Motor neuron (in vitro differentiated cells): Measurements from ENCODE around the gene PAPPA2. TPM values are rescaled to one million over a fixed set of nuclear protein-coding genes. Genes with fewer than 3 reads are reported as not detected.

Source experiments
- ATAC-seq, 8 experiments: fragments of 200-7000 bp; cut with Tn5 transposase; replicated peaks in 6 of 8; 2 replicates each; pipeline ENCODE4 v1.8.0; 2021; ENCODE audit warnings: mild to moderate bottlenecking in 8 of 8, moderate library complexity in 8 of 8
- H3K27ac ChIP-seq, 2 donors: fragments of 250-450 bp; sonication (Bioruptor Pico); 2 replicates each; pipeline ENCODE4 v1.9.0; 2021; ENCODE audit warnings: antibody characterized with exemption in 2 of 2, mild to moderate bottlenecking in 2 of 2, moderate library complexity in 1 of 2
- H3K4me1 ChIP-seq, 2 donors: fragments of 250-450 bp; sonication (Bioruptor Pico); replicated peaks in 1 of 2; 2 replicates each; pipeline ENCODE4 v1.6.1; 2021; ENCODE audit warnings: antibody characterized with exemption in 2 of 2, mild to moderate bottlenecking in 2 of 2, moderate library complexity in 1 of 2
- H3K4me3 ChIP-seq, 5 donors: fragments of 250-450 bp; sonication (Bioruptor Pico); 2 replicates each; pipeline ENCODE4 v1.9.0; 2021; ENCODE audit warnings: antibody characterized with exemption in 5 of 5, mild to moderate bottlenecking in 5 of 5, moderate library complexity in 4 of 5
- WGBS, 10 experiments: fragments of 450-650 bp; shearing (Covaris generic); methylation state at CpG; one replicate each; pipeline ENCODE4 v1.0.0; 2022; 5-methylcytosine and 5-hydroxymethylcytosine counted together
- in situ Hi-C, 9 experiments: fragments of 400-800 bp; cut with MboI; loops; one replicate each; pipeline ENCODE4 v1.15.0; 2021; ENCODE audit warnings: low sequenced_read_pairs in 9 of 9, low pct_unique_long_range_greater_than_20kb in 2 of 9; ENCODE audit not compliant: unreplicated experiment in 9 of 9
- total RNA-seq, 8 experiments: library from RNA; unstranded; fragments of 300-600 nt; gene quantifications; 2 replicates each; pipeline versions ENCODE4 v1.2.3 to v1.2.4, GENCODE V29; 2022

Gene PAPPA2
- total RNA-seq, 8 experiments from 2014 or later, result 1.8 to 82.0 (median 7.1) TPM

DNA sequence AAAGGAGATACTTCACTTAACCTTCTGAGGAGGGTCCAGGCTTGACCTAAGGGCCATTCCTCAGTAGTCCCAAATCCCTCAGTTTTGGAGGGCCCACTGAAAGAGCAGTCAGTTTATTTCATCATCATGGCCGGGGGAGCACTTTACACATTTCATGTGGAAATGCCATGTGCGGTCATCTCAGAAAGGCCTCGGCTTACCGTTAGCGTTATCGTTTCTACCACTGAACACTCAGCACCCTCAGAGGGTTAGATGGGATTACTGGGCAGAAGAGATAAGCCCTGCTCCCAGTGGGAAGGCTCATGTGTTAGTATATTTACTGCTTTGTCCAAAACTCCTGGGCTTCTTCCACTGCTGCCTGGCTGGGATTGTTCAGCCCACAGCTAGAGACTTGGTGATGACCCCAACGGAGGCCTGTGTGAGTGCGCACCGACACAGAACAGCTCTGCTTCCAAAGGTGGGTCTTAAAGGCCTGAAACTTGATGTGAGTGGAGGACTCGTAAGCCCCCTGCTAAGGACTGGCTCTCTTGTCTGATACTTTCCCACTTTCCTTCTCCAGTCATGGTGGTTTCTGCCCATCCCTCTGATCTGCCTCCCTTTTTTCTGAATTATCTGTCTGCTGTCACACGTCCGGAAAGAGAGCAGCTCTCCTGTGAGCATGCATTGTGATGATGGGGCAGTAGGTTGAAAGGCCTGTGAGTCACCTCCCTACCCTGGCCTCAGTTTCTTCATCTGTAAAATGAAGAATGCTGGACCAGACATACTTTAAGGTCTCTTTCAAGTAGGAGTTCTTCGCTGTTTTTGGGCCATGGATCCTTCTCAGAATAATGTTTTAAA, 417.0 kb downstream of the PAPPA2 start:
- 50 to 100% (median 90%) methylated on average over 1 to 13 of the region's 13 CpGs; no CpG with 5 or more reads in 1 of the 10 experiments for WGBS, 10 experiments
- ATAC-seq, result no peak
- Histone ChIP-seq H3K4me1 (no peaks in the 10 kb centered on the region), H3K27ac (no peak overlapping the region), H3K4me3 (no peak overlapping the region)
- in situ Hi-C loops, result loop anchor here in 7 of 9 experiments (10.0 to 25.0 kb wide), 5 partner anchors 307 to 1718 kb away; no protein-coding TSS in a partner anchor

DNA sequence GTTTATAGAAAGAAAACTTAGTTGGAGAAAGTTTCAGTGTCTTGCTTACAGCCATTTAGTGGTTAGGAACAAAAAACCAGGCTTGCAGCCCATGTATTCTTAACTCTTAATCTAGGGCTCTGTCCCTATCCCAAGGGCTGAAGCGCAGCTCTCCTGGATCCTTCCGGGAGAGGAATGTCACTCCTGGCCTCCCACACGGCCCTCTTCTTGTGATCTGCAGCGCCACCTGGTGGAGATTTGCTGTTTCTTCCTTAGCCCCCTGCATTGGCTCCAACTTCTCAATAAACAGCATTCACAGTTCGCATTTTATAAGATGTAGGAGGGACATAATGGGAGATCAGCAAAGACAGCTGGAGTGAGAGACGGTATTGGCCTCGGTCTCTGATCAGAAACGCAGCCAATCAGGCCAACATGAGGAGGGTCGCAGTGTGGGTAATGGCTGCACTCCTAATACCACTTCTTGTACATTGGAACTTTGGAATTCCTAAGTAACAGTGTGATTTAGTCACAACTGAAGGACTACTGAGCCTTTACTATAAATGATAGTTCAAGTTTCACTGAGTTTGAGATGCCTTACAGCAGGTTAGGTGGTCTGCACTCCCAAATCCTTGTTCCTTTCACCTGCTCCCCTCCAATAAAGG, 418.1 kb downstream of the PAPPA2 start:
- WGBS, 10 experiments, result 0 to 29% (median 17%) methylated on average over 1 to 9 of the region's 9 CpGs; no CpG with 5 or more reads in 3 of the 10 experiments
- H3K4me3 ChIP-seq, result no peak overlapping the region
- no peaks in the 10 kb centered on the region for H3K4me1 ChIP-seq
- in situ Hi-C loops, result loop anchor here in 7 of 9 experiments (10.0 to 25.0 kb wide), 5 partner anchors 306 to 1719 kb away; no protein-coding TSS in a partner anchor
- no peak overlapping the region for H3K27ac ChIP-seq
- ATAC-seq, result peak; percentile 93 to 100 (median 96)

DNA sequence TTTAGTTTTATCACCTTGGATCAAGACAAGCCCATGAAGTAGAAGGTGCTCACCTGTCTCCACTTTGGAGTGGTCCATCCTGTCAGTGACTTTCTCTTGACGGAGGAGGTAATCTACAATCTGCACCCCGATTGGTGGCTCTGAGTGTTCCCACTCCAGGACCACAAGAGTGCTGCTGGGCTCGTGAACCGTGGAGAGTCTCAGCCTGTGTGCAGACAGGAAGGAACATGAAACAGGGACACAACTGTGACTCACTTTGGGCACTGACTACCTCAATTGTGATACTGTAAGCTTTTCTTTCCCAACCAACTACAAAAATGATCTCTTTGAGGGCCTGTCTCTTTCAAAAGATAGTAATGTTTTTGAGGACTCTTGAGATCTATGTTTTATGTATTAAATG, 421.3 kb downstream of the PAPPA2 start:
- no peak for ATAC-seq
- H3K4me3 ChIP-seq, result no peak overlapping the region
- no peak overlapping the region for H3K27ac ChIP-seq
- 40 to 100% (median 95%) methylated on average over 1 to 4 of the region's 4 CpGs; no CpG with 5 or more reads in 2 of the 10 experiments for WGBS, 10 experiments
- in situ Hi-C loops, result loop anchor here in 7 of 9 experiments (10.0 to 25.0 kb wide), 5 partner anchors 303 to 1722 kb away; no protein-coding TSS in a partner anchor
- no peaks in the 10 kb centered on the region for H3K4me1 ChIP-seq

DNA sequence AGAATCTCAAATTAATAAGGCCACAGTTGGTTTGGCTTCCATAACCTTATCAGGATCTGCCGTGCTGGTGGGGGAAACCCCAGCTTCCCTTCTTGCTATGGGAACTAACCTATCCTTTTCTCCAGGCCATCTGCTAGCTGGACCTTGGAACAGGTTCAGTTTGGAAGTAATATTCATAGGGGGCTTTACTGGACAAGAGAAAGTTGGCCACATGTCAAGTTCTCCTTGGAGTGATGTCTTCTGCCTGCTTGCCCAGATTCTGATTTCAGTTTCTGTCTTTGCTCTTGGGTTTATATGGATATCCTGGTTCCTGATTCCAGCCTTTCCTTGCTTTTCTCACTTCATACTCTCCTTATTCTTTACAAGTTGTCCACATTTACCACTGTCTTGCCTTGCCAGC, 421.9 kb downstream of the PAPPA2 start:
- no peak overlapping the region for H3K4me3 ChIP-seq
- in situ Hi-C loops, result loop anchor here in 7 of 9 experiments (10.0 to 25.0 kb wide), 5 partner anchors 302 to 1723 kb away; no protein-coding TSS in a partner anchor
- 75 to 100% (median 100%) methylated on average over 1 of the region's 1 CpG; no CpG with 5 or more reads in 5 of the 10 experiments for WGBS, 10 experiments
- ATAC-seq, result no peak
- H3K27ac ChIP-seq, result no peak overlapping the region
- no peaks in the 10 kb centered on the region for H3K4me1 ChIP-seq

DNA sequence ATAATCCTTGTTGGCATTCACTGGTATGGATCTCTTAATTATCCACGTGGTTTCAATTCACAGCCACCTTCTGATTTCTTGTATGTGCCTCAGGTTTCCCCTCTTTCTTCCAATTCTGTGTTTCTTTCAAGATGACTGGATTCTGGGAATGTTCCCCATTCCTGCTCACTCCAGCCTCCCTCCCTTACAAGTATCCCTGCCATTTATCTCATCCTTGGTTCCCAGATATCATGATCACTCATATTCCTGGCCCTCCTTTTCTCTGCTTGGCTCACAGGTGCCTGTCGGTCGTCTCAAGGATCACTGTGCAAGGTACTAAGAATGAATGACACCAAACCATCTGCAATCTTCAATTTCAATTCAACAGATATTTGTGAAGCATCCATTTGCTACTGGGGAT, 422.4 kb downstream of the PAPPA2 start:
- Histone ChIP-seq H3K27ac (no peak overlapping the region), H3K4me1 (no peaks in the 10 kb centered on the region), H3K4me3 (no peak overlapping the region)
- no peak for ATAC-seq
- 0 to 93% (median 60%) methylated on average over 1 to 3 of the region's 3 CpGs for WGBS, 10 experiments
- in situ Hi-C loops, result loop anchor here in 7 of 9 experiments (10.0 to 25.0 kb wide), 5 partner anchors 302 to 1723 kb away; no protein-coding TSS in a partner anchor

DNA sequence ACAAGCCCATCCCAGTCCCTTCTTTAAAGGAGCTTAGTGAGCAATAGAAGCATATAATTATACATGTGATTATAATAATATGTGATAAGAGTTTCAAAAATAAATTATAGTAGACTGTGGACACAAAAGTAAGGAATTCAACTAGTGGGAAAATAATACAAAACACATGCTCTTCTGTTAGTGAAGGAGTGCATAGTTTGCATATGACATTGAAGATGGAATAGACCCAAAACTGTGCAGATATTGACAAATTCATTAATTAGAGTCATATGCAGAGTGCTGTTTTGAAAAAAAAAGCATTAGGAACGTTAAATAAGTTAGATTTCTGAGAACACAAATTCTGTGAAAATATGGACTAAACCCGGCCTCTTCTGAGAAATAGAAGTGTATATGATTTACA, 422.8 kb downstream of the PAPPA2 start:
- in situ Hi-C loops, result loop anchor here in 7 of 9 experiments (10.0 to 25.0 kb wide), 5 partner anchors 302 to 1723 kb away; no protein-coding TSS in a partner anchor
- H3K27ac ChIP-seq, result no peak overlapping the region
- no peaks in the 10 kb centered on the region for H3K4me1 ChIP-seq
- 0 to 92% (median 20%) methylated on average over 1 to 2 of the region's 2 CpGs; no CpG with 5 or more reads in 1 of the 10 experiments for WGBS, 10 experiments
- ATAC-seq, result no peak
- H3K4me3 ChIP-seq, result no peak overlapping the region

GRCh38 chr1:176888471-176889032, 425.6 kb downstream of the PAPPA2 start:
- no peak for ATAC-seq
- no peaks in the 10 kb centered on the region for H3K4me1 ChIP-seq
- H3K27ac ChIP-seq, result no peak overlapping the region
- in situ Hi-C loops, result loop anchor here in 7 of 9 experiments (10.0 to 25.0 kb wide), 5 partner anchors 299 to 1726 kb away; no protein-coding TSS in a partner anchor
- H3K4me3 ChIP-seq, result no peak overlapping the region
- 0 to 100% (median 100%) methylated on average over 1 to 3 of the region's 3 CpGs; no CpG with 5 or more reads in 3 of the 10 experiments for WGBS, 10 experiments

DNA sequence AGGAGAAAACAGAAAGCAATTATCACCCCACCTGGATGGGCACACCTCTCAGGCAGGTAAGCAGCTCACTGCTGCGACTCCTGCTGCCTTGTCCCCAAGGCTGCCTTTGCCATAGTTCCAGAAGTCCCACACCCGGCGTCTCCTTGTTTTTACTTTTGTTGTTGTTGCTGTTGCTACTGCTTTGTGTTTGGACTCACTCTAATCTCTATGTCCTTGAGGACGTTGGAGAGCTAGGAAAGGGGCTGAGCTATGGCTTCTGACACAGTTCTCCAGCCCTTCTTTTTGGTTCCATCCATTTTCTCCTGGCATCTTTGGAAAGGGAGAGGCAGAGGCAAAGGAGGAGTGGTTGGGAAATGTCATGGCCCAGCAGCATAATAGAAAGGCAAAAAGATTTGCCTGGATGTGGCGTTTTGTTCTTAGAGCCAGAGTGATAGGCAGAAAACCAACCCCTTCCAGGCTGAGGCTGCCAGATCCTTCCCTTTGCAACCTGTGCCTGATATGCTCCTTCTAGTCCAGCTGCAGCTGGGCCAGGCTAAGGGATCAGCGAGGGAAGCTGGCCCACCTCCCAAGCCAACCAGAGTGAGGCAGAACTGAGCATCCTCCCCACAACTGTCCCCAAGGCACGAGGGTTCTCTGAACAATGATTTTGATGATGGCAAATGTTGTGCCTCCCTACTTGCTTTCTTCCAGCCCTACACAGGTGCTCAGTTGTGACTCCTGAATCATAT, 430.8 kb downstream of the PAPPA2 start:
- Histone ChIP-seq H3K4me1 (peaks cover 3 to 6% of the 10 kb centered on the region in 2 donors), H3K27ac (no peak overlapping the region), H3K4me3 (no peak overlapping the region)
- WGBS, 10 experiments, result 0 to 100% (median 82%) methylated on average over 1 to 7 of the region's 7 CpGs; no CpG with 5 or more reads in 2 of the 10 experiments
- peak in 1 of 8 experiments; percentile 14 for ATAC-seq
- in situ Hi-C loops, result loop anchor here in 7 of 9 experiments (10.0 to 25.0 kb wide), 6 partner anchors 294 to 1731 kb away; no protein-coding TSS in a partner anchor

GRCh38 chr1:176894450-176894849, 431.5 kb downstream of the PAPPA2 start:
- no peak overlapping the region for H3K27ac ChIP-seq
- ATAC-seq, result peak in 3 of 8 experiments; percentile 31 to 46 (median 42)
- H3K4me1 ChIP-seq, result peaks cover 3 to 6% of the 10 kb centered on the region in 2 donors
- no peak overlapping the region for H3K4me3 ChIP-seq
- WGBS, 10 experiments, result 17 to 100% (median 100%) methylated on average over 1 to 8 of the region's 8 CpGs; no CpG with 5 or more reads in 5 of the 10 experiments
- in situ Hi-C loops, result loop anchor here in 7 of 9 experiments (10.0 to 25.0 kb wide), 6 partner anchors 293 to 1732 kb away; no protein-coding TSS in a partner anchor
